Stimulated activated naive CD4-positive, alpha-beta T cell (primary cell): ENCODE results near the gene RTN1.

ENCODE experiments used
- DNase-seq, 6 experiments: peaks; one replicate each; lab custom pipeline; 2025; lab: John Stamatoyannopoulos, UW

RTN1 gene

DNA sequence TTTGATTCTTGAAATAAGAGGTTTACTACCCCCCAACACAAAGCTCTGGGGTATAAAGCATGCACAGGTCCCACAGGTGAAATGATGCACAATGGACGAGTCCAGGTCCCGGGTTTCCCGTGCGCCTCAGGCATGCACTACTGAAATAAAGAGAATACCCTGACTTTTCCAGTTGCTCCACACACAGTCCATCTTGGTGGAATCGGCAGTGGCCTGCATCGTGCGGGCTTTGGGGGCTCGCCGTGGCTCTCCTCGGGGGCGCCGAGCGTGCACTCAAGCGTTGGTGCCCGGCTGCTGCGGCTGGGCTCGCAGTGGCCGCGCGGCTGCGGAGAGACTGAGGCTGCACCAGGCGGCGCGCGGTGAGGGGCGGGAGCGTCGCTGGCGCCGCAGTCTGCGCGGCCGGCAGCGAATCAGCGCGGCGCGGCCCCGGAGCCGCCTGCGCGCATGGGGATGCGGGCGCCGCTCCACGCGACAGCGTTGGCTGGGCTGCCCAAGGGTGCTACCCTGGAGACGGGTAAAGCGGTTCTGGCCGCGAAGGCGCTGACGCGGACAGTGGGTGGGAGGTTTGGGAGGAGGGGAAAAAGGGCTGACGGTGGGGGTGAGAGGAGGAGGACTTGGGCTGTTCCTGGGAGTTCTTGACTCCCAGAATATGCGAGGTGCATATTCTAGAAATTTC is 240.2 kb downstream of the RTN1 start:
- no peak for DNase-seq

GRCh38 chr14:59629444-59630287 is 240.9 kb downstream of the RTN1 start:
- DNase-seq = no peak

GRCh38 chr14:59627011-59627520 is 243.5 kb downstream of the RTN1 start:
- no peak for DNase-seq

DNA sequence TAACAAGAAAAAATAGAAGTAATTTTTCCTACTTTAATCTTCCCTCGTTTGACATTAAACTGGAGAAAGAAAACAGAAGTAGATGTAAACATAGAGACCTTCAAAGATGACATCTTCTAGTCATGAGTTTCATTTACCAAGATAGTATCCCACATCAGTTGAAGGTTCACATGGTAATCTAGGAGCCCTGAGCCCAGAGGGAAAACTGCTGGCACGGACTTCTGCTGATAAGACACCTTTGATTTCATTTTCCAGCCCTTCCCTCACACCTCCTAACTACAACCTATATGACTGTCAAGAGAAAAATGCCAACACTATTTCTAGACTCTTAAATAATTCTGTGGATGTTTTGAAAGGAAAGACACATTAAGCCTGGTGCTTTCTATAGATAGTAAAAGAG is 247.9 kb downstream of the RTN1 start:
- no peak for DNase-seq

GRCh38 chr14:59619061-59619460 is 251.5 kb downstream of the RTN1 start:
- DNase-seq = no peak

DNA sequence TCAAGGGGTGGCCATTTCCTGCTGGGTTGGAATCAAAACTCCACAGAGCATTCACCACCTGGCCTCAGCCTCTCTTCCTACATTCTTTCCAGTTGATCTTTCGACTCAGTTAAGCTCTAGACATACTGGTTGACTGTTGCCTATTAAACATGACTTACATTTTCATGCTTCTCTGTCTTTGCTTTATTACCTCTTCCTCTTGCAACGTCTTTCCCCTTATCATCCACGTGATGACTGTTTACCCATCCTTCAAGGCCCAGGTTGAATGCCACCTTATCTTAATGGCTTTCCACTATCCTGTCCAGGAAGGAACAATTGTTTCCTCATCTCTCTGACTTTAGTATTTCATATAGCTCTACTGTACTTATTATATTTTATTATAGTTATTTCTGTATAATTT is 269.5 kb downstream of the RTN1 start:
- no peak for DNase-seq

DNA sequence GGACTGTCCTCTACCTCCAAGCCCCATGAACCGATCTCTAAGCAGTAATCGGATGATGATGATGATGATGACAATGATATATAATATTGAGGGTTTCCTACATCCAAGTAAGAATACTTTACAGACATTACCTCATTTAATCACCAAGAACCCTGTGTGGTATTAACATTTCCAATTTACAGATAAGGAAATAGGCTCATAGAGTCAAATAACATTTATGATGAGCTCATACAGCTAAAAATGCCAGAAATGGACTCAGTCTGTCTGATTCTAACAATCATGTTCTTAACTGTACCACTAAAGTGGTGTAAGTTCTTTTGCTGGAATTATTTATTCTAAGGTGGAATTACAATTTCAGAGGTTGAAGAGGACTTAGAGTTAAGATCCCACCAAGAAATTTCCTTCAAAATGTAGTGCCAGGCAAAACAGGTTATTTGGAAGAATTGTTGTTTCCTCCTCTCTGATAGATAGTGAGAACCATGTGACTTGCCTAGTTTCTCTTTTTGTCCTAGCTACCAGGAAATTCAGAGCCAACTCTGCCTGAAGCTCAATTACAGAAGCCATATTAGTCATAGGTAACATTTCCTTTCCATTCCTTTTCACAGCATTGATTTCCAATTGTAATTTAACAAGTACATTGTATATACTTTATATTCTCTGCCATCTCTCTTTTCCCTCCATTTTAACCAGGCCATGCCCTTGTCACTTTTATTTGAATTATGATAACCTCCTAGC is 270.2 kb downstream of the RTN1 start:
- DNase-seq = no peak

DNA sequence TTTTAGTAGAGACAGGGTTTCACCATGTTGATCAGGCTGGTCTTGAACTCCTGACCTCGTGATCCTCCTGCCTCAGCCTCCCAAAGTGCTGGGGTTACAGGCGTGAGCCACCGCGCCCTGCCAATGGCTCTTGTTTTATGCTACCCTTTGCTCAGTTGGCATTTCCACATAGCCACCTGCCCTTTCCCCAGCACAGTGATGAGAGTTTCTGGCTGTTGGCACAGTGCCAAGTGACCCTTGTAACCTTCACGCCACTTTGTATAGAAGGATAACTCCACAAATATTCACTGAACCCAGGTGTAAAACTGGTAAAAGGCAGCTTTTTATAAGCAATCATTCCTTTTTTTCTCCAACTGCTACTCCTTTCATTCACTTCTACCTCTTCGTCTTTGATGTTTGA is 275.5 kb downstream of the RTN1 start:
- DNase-seq = no peak

GRCh38 chr14:59591641-59592370 is 278.8 kb downstream of the RTN1 start:
- DNase-seq = no peak

DNA sequence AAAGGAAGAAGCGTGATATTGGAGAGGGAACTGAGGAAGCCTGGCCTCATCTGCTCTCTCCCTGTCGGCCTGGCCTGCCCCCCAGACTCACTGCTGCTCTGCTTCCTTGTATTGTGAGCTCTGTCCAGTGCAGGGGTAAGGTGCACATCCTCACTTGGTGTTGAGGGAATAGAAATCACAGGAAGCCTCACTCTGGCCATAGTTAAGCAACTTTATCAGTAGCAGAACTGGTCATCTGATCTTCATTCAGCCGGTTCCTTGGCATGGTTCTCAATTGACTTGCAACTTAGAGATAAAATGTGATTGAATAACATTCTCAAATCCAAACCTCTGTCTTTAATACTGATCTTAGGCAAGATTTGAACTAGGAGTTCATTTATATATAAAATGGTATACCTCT is 282.5 kb downstream of the RTN1 start:
- no peak for DNase-seq

DNA sequence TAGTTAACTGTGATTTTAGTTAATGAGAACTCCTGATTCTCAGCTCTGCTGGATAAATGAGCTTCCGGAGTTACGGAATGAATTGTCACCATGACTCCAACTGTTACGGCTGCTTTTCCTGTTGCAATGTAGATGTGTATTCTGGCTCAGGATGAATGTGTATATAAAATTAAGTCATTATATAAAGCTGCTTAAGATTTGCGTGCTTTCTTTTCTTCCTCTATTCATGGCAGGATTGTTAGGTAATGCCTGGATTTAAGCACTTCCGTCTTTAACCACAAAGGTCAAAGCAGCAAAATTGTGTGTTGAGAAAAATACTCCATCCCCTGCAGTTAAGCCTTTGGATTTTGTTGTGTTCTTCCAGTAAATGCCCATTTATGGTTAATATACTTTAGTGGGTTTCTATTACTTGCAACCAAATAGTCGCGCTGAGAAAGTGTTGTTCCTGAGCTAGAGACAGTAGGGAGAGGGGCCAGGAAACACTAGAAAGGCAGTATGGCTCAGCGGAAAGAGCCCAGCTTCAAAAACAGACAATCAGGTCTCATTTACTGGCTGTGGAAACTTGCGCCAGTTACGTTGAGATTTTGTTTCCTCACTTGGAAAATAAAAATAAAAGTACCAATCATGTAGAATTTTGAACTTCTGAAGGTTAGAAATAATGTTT is 284.6 kb downstream of the RTN1 start:
- no peak for DNase-seq

GRCh38 chr14:59583755-59584154 is 286.8 kb downstream of the RTN1 start:
- no peak for DNase-seq

GRCh38 chr14:59582845-59583509 is 287.6 kb downstream of the RTN1 start:
- no peak for DNase-seq

- no peak for DNase-seq
Measured at GRCh38 chr14:59582161-59582560, 288.4 kb downstream of the RTN1 start.

DNA sequence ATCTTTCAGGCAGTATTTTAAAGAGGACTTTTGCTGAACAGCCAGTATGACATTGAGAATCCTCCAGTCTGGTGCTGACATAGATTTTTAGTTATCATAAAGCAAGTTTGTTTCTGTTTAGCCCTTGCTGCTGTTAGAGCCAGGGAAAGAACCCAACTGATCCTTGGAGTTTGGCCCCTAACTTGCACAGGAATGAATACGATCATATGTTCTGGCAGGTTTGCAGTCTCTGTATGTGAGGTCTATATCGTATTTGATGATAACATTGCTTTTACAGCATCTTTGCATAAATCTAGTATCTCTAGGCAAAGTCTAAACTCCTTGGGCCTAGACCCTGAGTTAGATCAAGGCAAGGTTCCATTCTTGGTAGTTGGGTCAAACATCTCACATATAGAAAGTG is 289.7 kb downstream of the RTN1 start:
- DNase-seq = no peak

- DNase-seq = peak; percentile 53 to 80 (median 72)
Measured at GRCh38 chr14:59576332-59577294, 294.0 kb downstream of the RTN1 start, which contains the start of gene CCDC175. Gene CCDC175, minus strand, starts transcription at chr14:59576812. Its CDS starts 37 bp downstream, at chr14:59576775.

DNA sequence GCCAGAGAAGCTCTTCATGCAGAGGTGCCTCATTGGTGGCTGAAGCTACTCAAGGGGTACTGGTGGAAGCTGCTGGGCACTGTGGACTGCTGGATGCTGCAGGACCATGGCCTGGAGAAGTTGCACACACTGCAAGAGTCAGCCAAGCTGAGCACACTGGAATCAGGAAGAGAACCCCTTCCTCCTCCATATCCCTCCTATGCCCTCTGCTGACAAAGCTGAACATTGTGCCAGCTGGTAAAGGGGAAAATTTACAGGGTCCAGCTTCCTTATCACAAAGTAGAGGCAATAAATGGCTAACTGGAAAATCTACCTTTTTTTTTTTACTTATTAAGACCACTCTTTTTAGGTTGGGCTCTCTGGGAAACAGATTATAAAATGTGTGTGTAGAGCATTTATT is 300.5 kb downstream of the RTN1 start:
- no peak for DNase-seq

DNA sequence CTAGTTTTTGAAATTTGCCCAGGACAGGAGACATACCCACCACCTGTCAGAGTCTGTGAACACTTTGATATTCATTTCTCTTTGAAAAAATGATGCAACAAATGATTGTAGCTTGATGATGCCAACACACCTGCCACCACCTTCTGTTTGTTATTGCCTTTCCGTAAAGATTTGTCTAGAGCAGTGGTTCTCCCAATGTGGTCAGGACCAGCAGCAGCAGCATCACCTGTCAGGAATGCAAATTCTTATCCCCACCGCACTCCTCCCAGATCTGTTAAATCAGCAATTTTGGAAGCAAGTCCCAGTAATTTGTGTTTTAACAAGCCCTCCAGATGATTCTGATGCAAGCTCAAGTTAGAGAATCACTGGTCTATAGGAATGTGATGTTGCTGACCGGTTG is 303.9 kb downstream of the RTN1 start:
- DNase-seq = no peak

DNA sequence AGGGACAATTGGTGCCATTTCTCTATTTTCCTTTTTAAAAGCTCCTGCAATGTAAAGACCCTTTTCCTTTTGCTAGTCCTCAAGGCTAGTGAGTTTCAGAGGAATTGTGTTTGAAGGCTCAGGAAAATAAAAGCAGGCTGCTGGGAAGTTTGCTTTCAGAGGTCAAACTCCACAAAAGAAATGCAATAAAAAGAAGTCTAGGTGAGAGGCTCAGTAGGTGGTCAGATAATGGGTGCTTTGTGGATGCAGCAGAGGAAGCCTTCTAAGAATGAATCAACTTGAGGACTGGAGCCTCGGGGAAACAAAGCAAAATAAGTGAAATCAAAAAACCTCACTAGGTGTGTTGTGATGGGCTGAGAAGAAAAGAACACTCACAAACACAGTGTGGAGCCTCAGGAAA is 304.3 kb downstream of the RTN1 start:
- DNase-seq = no peak

DNA sequence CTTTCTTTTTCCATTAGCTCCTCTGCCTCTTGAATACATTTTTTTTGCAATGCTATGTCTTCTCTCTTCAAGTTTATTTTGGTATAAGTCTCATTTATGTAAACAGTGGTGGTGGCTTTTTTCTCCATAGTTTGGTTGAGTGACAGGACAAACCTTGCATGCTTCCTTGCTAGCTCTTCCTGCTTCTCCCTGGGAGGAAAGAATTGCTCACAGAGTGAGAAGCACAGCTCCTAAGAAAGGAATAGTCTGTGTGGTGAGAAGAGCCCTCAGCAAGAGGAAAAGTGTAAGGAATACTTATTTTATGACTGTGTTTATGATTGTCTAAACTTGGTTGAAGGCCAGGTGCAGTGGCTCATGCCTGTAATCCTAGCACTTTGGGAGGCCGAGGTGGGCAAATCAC is 305.5 kb downstream of the RTN1 start:
- DNase-seq = no peak
